GM12878 (cell line): ENCODE data around the gene SCRG1. TPM values are rescaled to one million over a fixed set of nuclear protein-coding genes. Genes with fewer than 3 reads are reported as not detected.

Experiments used
- ATAC-seq: fragments of 200-7000 bp; cut with Tn5 transposase; 3 replicates; pipeline ENCODE4 v1.9.1; 2020; ENCODE audit warnings: mild to moderate bottlenecking, moderate library complexity
- BruUV-seq: library from RNA; stranded (reverse); fragments of 400-500 nt; replicated peaks from 2 replicates; lab custom pipeline; 2021; lab: Mats Ljungman, UMichigan
- CTCF ChIA-PET: fragments of 300-600 bp; sonication (Branson Sonifier 250); formaldehyde crosslinking; extraction: SDS; loops from one replicate; lab custom pipeline; 2021; ENCODE audit warnings: inconsistent platforms; lab: Yijun Ruan, JAX
- POLR2A ChIA-PET: fragments of 350-600 bp; formaldehyde crosslinking; extraction: SDS; loops from one replicate; lab custom pipeline; 2021; ENCODE audit warnings: inconsistent platforms; lab: Charles Lee
- RAD21 ChIA-PET: fragments of 300-600 bp; sonication (Branson Sonifier 250); formaldehyde crosslinking; loops from one replicate; lab custom pipeline; 2023; ENCODE audit warnings: antibody characterized with exemption; ENCODE audit not compliant: unreplicated experiment; lab: Charles Lee
- SMC1A ChIA-PET: fragments of 300-600 bp; sonication (Branson Sonifier 250); formaldehyde crosslinking; loops from one replicate; lab custom pipeline; 2023; ENCODE audit not compliant: unreplicated experiment, uncharacterized antibody; lab: Charles Lee
- DNase-seq: peaks from one replicate; pipeline ENCODE4 v3.0.0-alpha.2; 2011; ENCODE audit warnings: low read depth, low spot score
- FAIRE-seq: peaks from 3 replicates; lab custom pipeline; 2011; peaks lifted over from hg19 to GRCh38; lab: Jason Lieb, UNC
- H2AFZ ChIP-seq: 2 replicates; pipeline ENCODE4 v1.6.0; 2011; ENCODE audit warnings: low read depth, low read length, control low read depth; ENCODE audit not compliant: control insufficient read depth
- H3K27ac ChIP-seq: 2 replicates; pipeline ENCODE4 v1.5.1; 2011; ENCODE audit warnings: control low read depth; ENCODE audit not compliant: control insufficient read depth, insufficient read depth
- H3K27me3 ChIP-seq, 2 experiments: replicated peaks in 1 of 2; 2 replicates each; pipeline versions ENCODE4 v1.6.0 to v1.6.1; 2011; ENCODE audit warnings: low read length in 1 of 2; ENCODE audit not compliant: control insufficient read depth in 2 of 2, insufficient read depth in 2 of 2
- H3K36me3 ChIP-seq, 2 experiments: 2 replicates each; pipeline ENCODE4 v1.5.1; 2011; ENCODE audit warnings: low read length in 1 of 2; ENCODE audit not compliant: control insufficient read depth in 2 of 2, insufficient read depth in 2 of 2
- H3K4me1 ChIP-seq: 2 replicates; pipeline ENCODE4 v1.6.1; 2011; ENCODE audit warnings: mild to moderate bottlenecking, low read length, moderate library complexity, mixed read lengths; ENCODE audit not compliant: control insufficient read depth, insufficient read depth
- H3K4me2 ChIP-seq: 2 replicates; pipeline ENCODE4 v1.6.0; 2011; ENCODE audit warnings: control low read depth; ENCODE audit not compliant: control insufficient read depth, insufficient read depth
- H3K4me3 ChIP-seq: fragments of 200-600 bp; sonication (generic); 2 replicates; pipeline ENCODE4 v1.5.1; 2016
- H3K79me2 ChIP-seq: 2 replicates; pipeline ENCODE4 v1.6.0; 2011; ENCODE audit warnings: low read length; ENCODE audit not compliant: control insufficient read depth, insufficient read depth
- H3K9ac ChIP-seq: 2 replicates; pipeline ENCODE4 v1.8.0; 2011; ENCODE audit warnings: low read length, control low read depth, mixed read lengths; ENCODE audit not compliant: control insufficient read depth, insufficient read depth
- H3K9me3 ChIP-seq: replicated peaks from 3 replicates; pipeline ENCODE4 v1.5.1; 2011; ENCODE audit warnings: mild to moderate bottlenecking, low read length; ENCODE audit not compliant: control insufficient read depth, insufficient read depth
- H4K20me1 ChIP-seq: 2 replicates; pipeline ENCODE4 v1.6.0; 2011; ENCODE audit not compliant: control insufficient read depth, insufficient read depth
- BCL11A ChIP-seq: IDR thresholded peaks from 2 replicates; pipeline ENCODE4 v1.6.1; 2011; ENCODE audit warnings: low read depth, low read length
- BCLAF1 ChIP-seq: fragments of 450-650 bp; IDR thresholded peaks from 2 replicates; pipeline ENCODE4 v1.6.1; 2017; ENCODE audit warnings: antibody characterized with exemption, mild to moderate bottlenecking, moderate library complexity
- ETV6 ChIP-seq, 2 experiments: fragments of 450-650 bp in 1 of 2; IDR thresholded peaks in 1 of 2; conservative IDR thresholded peaks in 1 of 2; 2 replicates each; pipeline ENCODE4 v1.6.1; 2014; ENCODE audit warnings: antibody characterized with exemption in 1 of 2, borderline replicate concordance in 1 of 2, low read depth in 1 of 2, mild to moderate bottlenecking in 1 of 2, moderate library complexity in 1 of 2
- FOXM1 ChIP-seq: IDR thresholded peaks from 2 replicates; pipeline ENCODE4 v1.6.1; 2012; ENCODE audit warnings: low read depth, mild to moderate bottlenecking, inconsistent platforms, low read length, moderate library complexity
- HDGF ChIP-seq: fragments of 450-650 bp; IDR thresholded peaks from 2 replicates; pipeline ENCODE4 v1.6.1; 2016; ENCODE audit warnings: antibody characterized with exemption
- KAT2A ChIP-seq: conservative IDR thresholded peaks from 2 replicates; pipeline ENCODE4 v1.6.1; 2011; ENCODE audit warnings: low read depth, low read length; ENCODE audit not compliant: control insufficient read depth
- LARP7 ChIP-seq: fragments of 450-650 bp; IDR thresholded peaks from 2 replicates; pipeline ENCODE4 v1.6.1; 2017; ENCODE audit warnings: mild to moderate bottlenecking
- MYB ChIP-seq: fragments of 150-350 bp; IDR thresholded peaks from 2 replicates; pipeline ENCODE4 v1.6.1; 2014; ENCODE audit warnings: mild to moderate bottlenecking, low read depth, low read length, borderline replicate concordance
- NKRF ChIP-seq: fragments of 450-650 bp; conservative IDR thresholded peaks from 2 replicates; pipeline ENCODE4 v1.6.1; 2017; ENCODE audit warnings: mild to moderate bottlenecking, moderate library complexity
- PAX8 ChIP-seq: fragments of 450-650 bp; IDR thresholded peaks from 2 replicates; pipeline ENCODE4 v1.6.1; 2017; ENCODE audit warnings: mild to moderate bottlenecking, moderate library complexity
- POU2F2 ChIP-seq: IDR thresholded peaks from 3 replicates; pipeline ENCODE4 v1.6.1; 2011; ENCODE audit warnings: low read depth, mild to moderate bottlenecking, low read length, borderline replicate concordance
- RAD21 ChIP-seq: IDR thresholded peaks from 2 replicates; pipeline ENCODE4 v1.6.1; 2011; ENCODE audit warnings: mild to moderate bottlenecking, low read depth, low read length, moderate library complexity; ENCODE audit not compliant: insufficient read depth
- RELB ChIP-seq: fragments of 450-650 bp; IDR thresholded peaks from 2 replicates; pipeline ENCODE4 v1.6.1; 2017; ENCODE audit warnings: low read depth, mild to moderate bottlenecking, moderate library complexity
- SMARCA5 ChIP-seq: fragments of 450-650 bp; IDR thresholded peaks from 2 replicates; pipeline ENCODE4 v1.6.1; 2017; ENCODE audit warnings: mild to moderate bottlenecking
- SMC3 ChIP-seq: IDR thresholded peaks from 2 replicates; pipeline ENCODE4 v1.6.1; 2011; ENCODE audit warnings: low read length, improper control_type of control experiment, borderline replicate concordance
- SP1 ChIP-seq: IDR thresholded peaks from one replicate; pipeline ENCODE4 v1.6.1; 2011; ENCODE audit warnings: low read depth, low read length
- SREBF1 ChIP-seq: IDR thresholded peaks from 2 replicates; pipeline ENCODE4 v1.6.1; 2012; ENCODE audit warnings: mild to moderate bottlenecking, low read length
- SREBF2 ChIP-seq: IDR thresholded peaks from 2 replicates; pipeline ENCODE4 v1.6.1; 2012; ENCODE audit warnings: mild to moderate bottlenecking, low read length
- YBX1 ChIP-seq: fragments of 450-650 bp; IDR thresholded peaks from 2 replicates; pipeline ENCODE4 v1.6.1; 2016; ENCODE audit warnings: antibody characterized with exemption
- WGBS: methylation state at CpG from one replicate; pipeline ENCODE4 v1.1.6; 2016; ENCODE audit warnings: low lambda C conversion rate; ENCODE audit not compliant: insufficient replicate concordance, insufficient coverage; ENCODE audit errors: missing lambda C conversion rate; 5-methylcytosine and 5-hydroxymethylcytosine counted together
- in situ Hi-C: fragments of 300-500 bp; cut with MboI; formaldehyde crosslinking; loops from 9 replicates; pipeline ENCODE4 v1.14.3; 2018; ENCODE audit warnings: mixed read lengths
- intact Hi-C: fragments of 100-400 bp; cut with micrococcal nuclease; formaldehyde crosslinking; loops from one replicate; pipeline ENCODE4 v1.14.2; 2022; ENCODE audit not compliant: unreplicated experiment
- polyA plus RNA-seq, 11 experiments: library from polyadenylated mRNA; depleted of rRNA in 4 of 11; unstranded in 6 of 11; stranded (reverse) in 5 of 11; fragments of >200 nt; fragmentation: Nextera tagmentation in 4 of 11; fragmentation: Illumina TruSeq in 1 of 11; extraction: Ambion mirVana in 4 of 11; extraction: Trizol in 1 of 11; gene quantifications; 1 replicate in 1 of 11; 2 replicates in 10 of 11; pipeline versions ENCODE4 v1.2.1 to v1.2.3, GENCODE V29; 2011 to 2016; ENCODE audit warnings: inconsistent platforms in 2 of 11, missing spikeins in 2 of 11, low read depth in 1 of 11
- total RNA-seq, 4 experiments: library from RNA; depleted of rRNA in 3 of 4; stranded (reverse); fragments of >200 nt in 3 of 4; fragmentation: Illumina TruSeq in 1 of 4; extraction: Trizol in 1 of 4; gene quantifications; 2 replicates each; pipeline versions ENCODE4 v1.2.1 to v1.2.3, GENCODE V29; 2013 to 2021

The SCRG1 gene
- total and polyA plus RNA-seq, 10 of the 15 experiments (the other 5 are each of a cell fraction or from before 2014, with no cell fraction given), result 0.02 to 0.58 (median 0.54) TPM; not detected in 7

DNA sequence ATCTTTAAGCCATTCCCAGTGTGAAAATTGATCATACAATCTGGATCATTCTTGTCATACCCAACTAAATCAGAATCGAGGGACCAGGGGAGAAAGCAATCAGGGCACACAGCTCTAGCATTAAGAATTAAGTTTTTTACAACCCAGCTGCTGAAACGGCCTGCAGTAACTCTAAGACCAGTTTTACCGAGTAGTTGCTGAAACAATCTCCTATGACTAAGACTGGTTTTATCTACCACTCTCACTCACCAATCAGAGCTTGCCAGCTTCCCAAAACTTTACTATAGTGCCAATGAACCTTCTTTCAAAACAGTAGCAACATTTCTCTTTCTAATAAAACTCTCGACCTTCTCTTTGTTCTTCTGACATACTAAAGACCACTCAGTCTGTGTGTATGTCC is 31.0 kb downstream of the SCRG1 start:
- intact Hi-C loops (loop anchor here (5.0 kb wide), 1 partner anchor 201 kb away; the partner anchor contains the start of gene GALNT7), in situ Hi-C loops (loop anchor here (5.0 kb wide), 1 partner anchor 36 kb away; the partner anchor contains the start of gene HMGB2)
- no peak for ATAC-seq
- RAD21 ChIA-PET, result interaction anchor here (0.8 to 9.0 kb wide), 9 partner anchors 16 to 200 kb away, joined by 3 to 145 read pairs (median 4); partner anchors contain the start of genes GALNT7 and HMGB2
- Histone ChIP-seq H3K9ac (peak overlapping the region; percentile 56), H3K79me2 (peaks cover 51% of the 10 kb centered on the region), H4K20me1 (no peaks in the 10 kb centered on the region), H3K9me3 (no peaks in the 10 kb centered on the region), H3K4me1 (peaks cover 8% of the 10 kb centered on the region), H2AFZ (peak overlapping the region; percentile 54; the same call in 1 of the 2 replicates), H3K4me2 (peak overlapping the region; percentile 85), H3K27me3 (no peaks in the 10 kb centered on the region), H3K36me3 (no peaks in the 10 kb centered on the region), H3K27ac (peak overlapping the region; percentile 47), H3K4me3 (peak overlapping the region; percentile 66)
- CTCF ChIA-PET, result interaction anchor here (0.7 to 3.5 kb wide), 12 partner anchors 27 to 200 kb away, joined by 3 to 19 read pairs (median 4); partner anchors contain the start of genes GALNT7 and HMGB2
- 49% methylated on average over 4 of the region's 4 CpGs for WGBS
- POLR2A ChIA-PET, result interaction anchor here (0.9 to 14.6 kb wide), 5 partner anchors 16 to 200 kb away, joined by 3 to 472 read pairs (median 4); partner anchors contain the start of gene HMGB2
- no TSS peak for BruUV-seq
- DNase-seq, result no peak
- no peak for FAIRE-seq
- TF ChIP-seq FOXM1 (no peak), SREBF2 (no peak), NKRF (no peak), SMC3 (no peak), YBX1 (no peak), MYB (no peak), RAD21 (no peak), ETV6 (conservative IDR thresholded peaks at IDR 0.05 in 1 of 2, IDR thresholded peaks at IDR 0.05 in 1 of 2; ENCODE audit: borderline replicate concordance in 1 of 2, low read depth in 1 of 2) (no peak), KAT2A (no peak), RELB (no peak), LARP7 (no peak), SMARCA5 (no peak), BCL11A (no peak), BCLAF1 (no peak), HDGF (no peak), SP1 (no peak), PAX8 (no peak), SREBF1 (no peak), POU2F2 (no peak)
- SMC1A ChIA-PET, result interaction anchor here (0.9 to 13.8 kb wide), 11 partner anchors 10 to 354 kb away, joined by 3 to 232 read pairs (median 5); partner anchors contain the start of gene HMGB2
